Measurements from ENCODE around the gene SLC4A11.

Gene SLC4A11

DNA sequence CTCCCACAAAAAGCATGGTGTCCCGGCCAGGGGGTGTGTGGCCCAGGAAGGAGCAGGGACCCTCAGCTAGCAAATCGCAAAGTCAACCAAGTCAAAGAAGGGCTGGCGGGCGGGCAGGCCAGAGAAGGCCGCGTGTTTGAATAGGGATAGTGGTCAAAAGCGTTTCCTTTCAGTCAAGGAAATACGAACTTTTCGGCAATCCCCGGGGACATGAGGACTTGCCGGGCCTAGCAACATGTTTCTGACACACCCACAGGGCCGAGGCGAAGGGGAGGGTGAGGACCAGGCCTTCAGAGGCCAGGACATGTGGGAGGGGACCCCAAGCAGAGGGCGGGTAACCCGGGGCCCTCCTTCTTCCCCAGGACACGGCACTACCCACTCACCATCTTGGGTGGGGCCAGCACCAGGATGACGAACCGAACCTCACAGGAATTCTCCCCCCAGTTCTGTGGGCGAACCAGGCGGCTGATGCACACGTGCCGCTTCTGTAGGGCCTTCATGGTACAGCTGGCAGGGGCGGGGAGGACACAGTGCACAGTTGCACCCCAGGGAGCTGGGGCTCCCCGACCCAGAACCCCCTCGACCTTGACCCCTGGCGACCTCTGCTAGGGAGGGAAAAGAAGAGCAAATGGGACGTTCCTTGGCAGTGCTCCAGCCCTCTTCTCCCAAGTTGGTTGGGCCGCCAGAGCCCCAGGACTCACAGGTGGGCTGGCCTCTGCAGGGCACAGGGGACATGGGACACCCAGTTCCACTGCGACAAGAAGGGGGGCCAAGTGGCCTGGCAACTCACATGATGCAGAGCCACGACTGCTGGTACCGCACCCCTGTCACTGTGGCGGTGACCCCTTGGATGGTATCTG is 5.6 kb downstream of the SLC4A11 start:
- TF ChIP-seq GABPA (IDR thresholded peaks at IDR 0.05; ENCODE audit: low read depth) (no peak), CTCF (IDR thresholded peaks at IDR 0.05; ENCODE audit: insufficient read depth, low read length) (no peak), REST (IDR thresholded peaks at IDR 0.05; ENCODE audit: insufficient replicate concordance, low read depth) (no peak), POLR2AphosphoS5 (IDR thresholded peaks at IDR 0.05; ENCODE audit: low read depth) (no peak)
- Histone ChIP-seq H3K4me3 (replicated peaks; ENCODE audit: insufficient read depth, low read length) (no peak overlapping the region), H3K27me3 (ENCODE audit: insufficient read depth, poor library complexity, severe bottlenecking) (peaks cover 22% of the 10 kb centered on the region), H3K27ac (replicated peaks) (no peak overlapping the region)
- DNase-seq (ENCODE audit: low read depth in 1 of 2, low spot score in 1 of 2): no peak

GRCh38 chr20:3231889-3232588 is 7.0 kb downstream of the SLC4A11 start:
- H3K27ac ChIP-seq (replicated peaks): no peak overlapping the region
- H3K4me3 ChIP-seq (replicated peaks; ENCODE audit: insufficient read depth, low read length): no peak overlapping the region
- peaks cover 9% of the 10 kb centered on the region for H3K27me3 ChIP-seq (ENCODE audit: insufficient read depth, poor library complexity, severe bottlenecking)
- TF ChIP-seq CTCF (IDR thresholded peaks at IDR 0.05; ENCODE audit: insufficient read depth, low read length) (no peak), POLR2AphosphoS5 (IDR thresholded peaks at IDR 0.05; ENCODE audit: low read depth) (no peak), REST (IDR thresholded peaks at IDR 0.05; ENCODE audit: insufficient replicate concordance, low read depth) (no peak), GABPA (IDR thresholded peaks at IDR 0.05; ENCODE audit: low read depth) (no peak)
- no peak for DNase-seq (ENCODE audit: low read depth in 1 of 2, low spot score in 1 of 2)

GRCh38 chr20:3231116-3231515 is 7.9 kb downstream of the SLC4A11 start:
- DNase-seq (ENCODE audit: low read depth in 1 of 2, low spot score in 1 of 2): no peak
- H3K27me3 ChIP-seq (ENCODE audit: insufficient read depth, poor library complexity, severe bottlenecking): peaks cover 3% of the 10 kb centered on the region
- no peak for TF ChIP-seq POLR2AphosphoS5 (IDR thresholded peaks at IDR 0.05; ENCODE audit: low read depth)
- no peak for TF ChIP-seq CTCF (IDR thresholded peaks at IDR 0.05; ENCODE audit: insufficient read depth, low read length)
- no peak for TF ChIP-seq SPI1 (IDR thresholded peaks at IDR 0.05; ENCODE audit: borderline replicate concordance, low read depth)
- no peak for TF ChIP-seq REST (IDR thresholded peaks at IDR 0.05; ENCODE audit: insufficient replicate concordance, low read depth)
- TF ChIP-seq GABPA (IDR thresholded peaks at IDR 0.05; ENCODE audit: low read depth): no peak
- H3K27ac ChIP-seq (replicated peaks): no peak overlapping the region
- H3K4me3 ChIP-seq (replicated peaks; ENCODE audit: insufficient read depth, low read length): no peak overlapping the region
